A549 (cell line): ENCODE results near the gene TMEM223.

ENCODE experiments used
- BCL3 ChIP-seq: fragments of >200 bp; sonication (Bioruptor Twin); formaldehyde crosslinking; IDR thresholded peaks from 3 replicates; pipeline ENCODE4 v1.6.1; 2016
- BHLHE40 ChIP-seq: IDR thresholded peaks from 2 replicates; pipeline ENCODE4 v1.6.1; 2012; ENCODE audit warnings: low read depth, low read length, inconsistent platforms
- CEBPB ChIP-seq, 2 experiments: fragments of >200 bp in 1 of 2; sonication (Bioruptor Twin) in 1 of 2; formaldehyde crosslinking in 1 of 2; IDR thresholded peaks; 2 replicates each; pipeline ENCODE4 v1.6.1; 2012 to 2016
- CHD2 ChIP-seq: fragments of 150-350 bp; IDR thresholded peaks from 2 replicates; pipeline ENCODE4 v1.6.1; 2014; ENCODE audit warnings: low read length; ENCODE audit not compliant: partially characterized antibody
- CTCF ChIP-seq: fragments of >200 bp; sonication (Bioruptor Twin); formaldehyde crosslinking; IDR thresholded peaks from 3 replicates; pipeline ENCODE4 v1.5.1; 2016
- EP300 ChIP-seq, 2 experiments: fragments of >200 bp; sonication (Bioruptor Twin); formaldehyde crosslinking; IDR thresholded peaks; 2 replicates in 1 of 2; 3 replicates in 1 of 2; pipeline ENCODE4 v1.6.1; 2016 to 2017
- FOSL2 ChIP-seq, 2 experiments: fragments of 450-650 bp in 1 of 2; fragments of >200 bp in 1 of 2; sonication (Bioruptor Twin) in 1 of 2; formaldehyde crosslinking; IDR thresholded peaks; 2 replicates each; pipeline versions ENCODE4 v1.5.0 to v1.6.1; 2016 to 2020; ENCODE audit warnings: mild to moderate bottlenecking in 1 of 2, moderate library complexity in 1 of 2
- JUN ChIP-seq, 2 experiments: fragments of >200 bp; sonication (Bioruptor Twin); formaldehyde crosslinking; IDR thresholded peaks; 2 replicates in 1 of 2; 3 replicates in 1 of 2; pipeline ENCODE4 v1.6.1; 2016 to 2017
- JUNB ChIP-seq: fragments of >200 bp; sonication (Bioruptor Twin); formaldehyde crosslinking; IDR thresholded peaks from 2 replicates; pipeline ENCODE4 v1.6.1; 2016
- MYC ChIP-seq: IDR thresholded peaks from 2 replicates; pipeline ENCODE4 v1.6.1; 2012; ENCODE audit warnings: mild to moderate bottlenecking, inconsistent platforms, low read length, improper control_type of control experiment, borderline replicate concordance
- POLR2A ChIP-seq: IDR thresholded peaks from 2 replicates; pipeline ENCODE4 v1.6.1; 2012; ENCODE audit warnings: mild to moderate bottlenecking, low read length
- REST ChIP-seq: fragments of 200-600 bp; sonication (generic); IDR thresholded peaks from 2 replicates; pipeline ENCODE4 v1.6.1; 2016; ENCODE audit warnings: antibody characterized with exemption, mild to moderate bottlenecking, moderate library complexity
- RFX5 ChIP-seq: fragments of 450-650 bp; IDR thresholded peaks from 2 replicates; pipeline ENCODE4 v1.7.1; 2014; ENCODE audit warnings: antibody characterized with exemption, mild to moderate bottlenecking, moderate library complexity
- USF2 ChIP-seq: fragments of 450-650 bp; IDR thresholded peaks from 2 replicates; pipeline ENCODE4 v1.6.1; 2014; ENCODE audit warnings: antibody characterized with exemption

- TF ChIP-seq JUNB (no peak), REST (no peak), MYC (no peak), CTCF (no peak), USF2 (no peak), RFX5 (no peak), BCL3 (no peak), EP300 (IDR thresholded peaks at IDR 0.05) (no peak), POLR2A (no peak), CHD2 (no peak), JUN (IDR thresholded peaks at IDR 0.05) (no peak), FOSL2 (IDR thresholded peaks at IDR 0.05) (no peak), FOSL2 (CRISPR knock-in tag; IDR thresholded peaks at IDR 0.05) (no peak), CEBPB (IDR thresholded peaks at IDR 0.05) (no peak), BHLHE40 (no peak)
Measured at GRCh38 chr11:62817129-62817528, 25.3 kb upstream of the TMEM223 start.
